ENCODE measurements around the gene KIF2A.

Gene KIF2A

DNA sequence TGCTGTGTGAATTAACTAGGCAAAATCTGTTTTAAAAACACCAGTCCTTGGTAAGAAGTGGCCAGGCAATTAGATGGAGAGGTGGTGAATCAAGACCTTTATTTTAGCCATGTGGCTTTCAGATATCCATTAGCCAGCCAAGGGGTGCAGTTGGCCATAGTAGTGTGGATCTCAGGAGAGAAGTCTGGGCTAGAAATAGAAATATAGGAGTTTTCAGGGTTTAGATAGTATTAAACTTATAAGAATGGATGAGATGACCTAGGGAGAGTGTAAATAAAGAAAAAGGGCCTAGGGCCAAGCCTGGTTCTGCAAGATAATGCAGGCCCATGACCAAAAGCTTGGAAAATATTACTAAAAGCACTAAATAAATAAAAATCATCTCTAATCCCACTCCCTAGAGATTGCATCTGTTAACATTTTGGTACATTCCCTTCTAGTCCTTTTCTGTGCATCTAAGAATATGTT is 40.3 kb upstream of the KIF2A start:
- Histone ChIP-seq H3K4me1 (ENCODE audit: insufficient read depth, low read length) (no peaks in the 10 kb centered on the region), H3K36me3 (ENCODE audit: insufficient read depth, low read length) (no peaks in the 10 kb centered on the region), H4K20me1 (ENCODE audit: insufficient read depth, low read length) (no peaks in the 10 kb centered on the region), H3K27me3 (ENCODE audit: insufficient read depth, low read length, poor library complexity) (no peaks in the 10 kb centered on the region), H3K79me2 (ENCODE audit: insufficient read depth, low read length) (no peaks in the 10 kb centered on the region), H3K9me3 (ENCODE audit: insufficient read depth, low read length, severe bottlenecking) (no peaks in the 10 kb centered on the region), H3K9ac (ENCODE audit: low read depth, low read length) (no peak overlapping the region), H3K4me2 (ENCODE audit: insufficient read depth, low read length) (no peak overlapping the region), H2AFZ (ENCODE audit: low read depth, low read length) (no peak overlapping the region), H3K27ac (ENCODE audit: low read length) (no peak overlapping the region), H3K4me3 (ENCODE audit: low read depth in 1 of 2, low read length in 2 of 2) (no peak overlapping the region)
- DNase-seq (no peak), ATAC-seq (ENCODE audit: insufficient read depth, low read depth) (no peak)
- TF ChIP-seq, protein P1, sequence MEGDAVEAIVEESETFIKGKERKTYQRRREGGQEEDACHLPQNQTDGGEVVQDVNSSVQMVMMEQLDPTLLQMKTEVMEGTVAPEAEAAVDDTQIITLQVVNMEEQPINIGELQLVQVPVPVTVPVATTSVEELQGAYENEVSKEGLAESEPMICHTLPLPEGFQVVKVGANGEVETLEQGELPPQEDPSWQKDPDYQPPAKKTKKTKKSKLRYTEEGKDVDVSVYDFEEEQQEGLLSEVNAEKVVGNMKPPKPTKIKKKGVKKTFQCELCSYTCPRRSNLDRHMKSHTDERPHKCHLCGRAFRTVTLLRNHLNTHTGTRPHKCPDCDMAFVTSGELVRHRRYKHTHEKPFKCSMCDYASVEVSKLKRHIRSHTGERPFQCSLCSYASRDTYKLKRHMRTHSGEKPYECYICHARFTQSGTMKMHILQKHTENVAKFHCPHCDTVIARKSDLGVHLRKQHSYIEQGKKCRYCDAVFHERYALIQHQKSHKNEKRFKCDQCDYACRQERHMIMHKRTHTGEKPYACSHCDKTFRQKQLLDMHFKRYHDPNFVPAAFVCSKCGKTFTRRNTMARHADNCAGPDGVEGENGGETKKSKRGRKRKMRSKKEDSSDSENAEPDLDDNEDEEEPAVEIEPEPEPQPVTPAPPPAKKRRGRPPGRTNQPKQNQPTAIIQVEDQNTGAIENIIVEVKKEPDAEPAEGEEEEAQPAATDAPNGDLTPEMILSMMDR (IDR thresholded peaks at IDR 0.05; ENCODE audit: borderline replicate concordance, extremely low read depth, low read length, poor library complexity, severe bottlenecking) = no peak
- TF ChIP-seq EZH2 (IDR thresholded peaks at IDR 0.05; ENCODE audit: borderline replicate concordance, low read depth, low read length, severe bottlenecking) = no peak

DNA sequence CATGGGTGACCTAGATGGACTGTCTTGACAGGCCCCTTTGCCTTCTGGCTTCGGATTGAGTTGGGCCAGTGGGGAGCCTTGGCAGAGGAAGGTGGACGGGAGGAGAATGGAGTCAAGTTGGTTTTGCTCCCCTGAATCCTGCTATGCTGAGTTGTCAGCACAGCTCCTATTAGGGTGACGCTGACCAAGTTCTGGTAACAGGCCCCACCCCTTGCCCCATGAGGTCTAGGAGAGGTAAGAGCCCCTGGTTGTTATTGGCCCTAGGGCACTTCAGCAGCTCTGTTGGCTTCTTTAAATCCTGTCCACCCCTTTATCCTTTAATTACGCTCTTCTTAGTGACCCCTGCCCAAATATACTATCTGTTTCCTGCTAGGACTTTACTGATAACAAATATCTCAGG is 39.4 kb upstream of the KIF2A start:
- TF ChIP-seq EZH2 (IDR thresholded peaks at IDR 0.05; ENCODE audit: borderline replicate concordance, low read depth, low read length, severe bottlenecking) = no peak
- TF ChIP-seq, protein P1 (IDR thresholded peaks at IDR 0.05; ENCODE audit: borderline replicate concordance, extremely low read depth, low read length, poor library complexity, severe bottlenecking) = no peak
- Histone ChIP-seq H2AFZ (ENCODE audit: low read depth, low read length) (no peak overlapping the region), H4K20me1 (ENCODE audit: insufficient read depth, low read length) (no peaks in the 10 kb centered on the region), H3K27ac (ENCODE audit: low read length) (no peak overlapping the region), H3K9ac (ENCODE audit: low read depth, low read length) (no peak overlapping the region), H3K79me2 (ENCODE audit: insufficient read depth, low read length) (no peaks in the 10 kb centered on the region), H3K4me3 (ENCODE audit: low read depth in 1 of 2, low read length in 2 of 2) (no peak overlapping the region), H3K36me3 (ENCODE audit: insufficient read depth, low read length) (no peaks in the 10 kb centered on the region), H3K4me2 (ENCODE audit: insufficient read depth, low read length) (no peak overlapping the region), H3K4me1 (ENCODE audit: insufficient read depth, low read length) (no peaks in the 10 kb centered on the region), H3K9me3 (ENCODE audit: insufficient read depth, low read length, severe bottlenecking) (no peaks in the 10 kb centered on the region), H3K27me3 (ENCODE audit: insufficient read depth, low read length, poor library complexity) (no peaks in the 10 kb centered on the region)
- ATAC-seq (ENCODE audit: insufficient read depth, low read depth) (no peak), DNase-seq (no peak)

DNA sequence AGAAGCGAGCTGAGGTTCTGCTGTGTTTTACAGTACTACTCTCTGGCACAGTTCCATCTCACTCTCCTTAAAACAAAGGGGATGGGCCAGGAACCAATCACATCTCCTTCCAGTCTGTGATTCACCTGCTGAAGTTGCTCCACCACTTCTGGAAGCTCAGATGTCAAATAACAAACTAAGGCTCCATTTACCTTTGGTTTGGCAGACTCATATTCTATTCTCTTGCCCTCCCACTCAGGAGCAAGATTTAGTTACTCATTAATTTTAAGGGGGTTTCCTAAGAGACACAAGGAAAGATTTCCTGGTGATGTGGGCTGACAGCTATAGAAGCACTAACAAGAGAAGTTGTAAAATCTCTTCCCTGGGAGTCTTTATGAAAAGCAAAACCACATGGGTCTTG is 37.8 kb upstream of the KIF2A start:
- H3K4me2 ChIP-seq (ENCODE audit: insufficient read depth, low read length) = no peak overlapping the region
- H3K9ac ChIP-seq (ENCODE audit: low read depth, low read length) = no peak overlapping the region
- H3K4me3 ChIP-seq (ENCODE audit: low read depth in 1 of 2, low read length in 2 of 2) = no peak overlapping the region
- no peaks in the 10 kb centered on the region for H3K27me3 ChIP-seq (ENCODE audit: insufficient read depth, low read length, poor library complexity)
- no peaks in the 10 kb centered on the region for H4K20me1 ChIP-seq (ENCODE audit: insufficient read depth, low read length)
- no peak overlapping the region for H3K27ac ChIP-seq (ENCODE audit: low read length)
- DNase-seq = no peak
- TF ChIP-seq, protein P1 (IDR thresholded peaks at IDR 0.05; ENCODE audit: borderline replicate concordance, extremely low read depth, low read length, poor library complexity, severe bottlenecking) = no peak
- TF ChIP-seq EZH2 (IDR thresholded peaks at IDR 0.05; ENCODE audit: borderline replicate concordance, low read depth, low read length, severe bottlenecking) = no peak
- no peak for ATAC-seq (ENCODE audit: insufficient read depth, low read depth)
- H3K9me3 ChIP-seq (ENCODE audit: insufficient read depth, low read length, severe bottlenecking) = no peaks in the 10 kb centered on the region
- no peaks in the 10 kb centered on the region for H3K4me1 ChIP-seq (ENCODE audit: insufficient read depth, low read length)
- H3K79me2 ChIP-seq (ENCODE audit: insufficient read depth, low read length) = no peaks in the 10 kb centered on the region
- H3K36me3 ChIP-seq (ENCODE audit: insufficient read depth, low read length) = no peaks in the 10 kb centered on the region
- H2AFZ ChIP-seq (ENCODE audit: low read depth, low read length) = no peak overlapping the region

DNA sequence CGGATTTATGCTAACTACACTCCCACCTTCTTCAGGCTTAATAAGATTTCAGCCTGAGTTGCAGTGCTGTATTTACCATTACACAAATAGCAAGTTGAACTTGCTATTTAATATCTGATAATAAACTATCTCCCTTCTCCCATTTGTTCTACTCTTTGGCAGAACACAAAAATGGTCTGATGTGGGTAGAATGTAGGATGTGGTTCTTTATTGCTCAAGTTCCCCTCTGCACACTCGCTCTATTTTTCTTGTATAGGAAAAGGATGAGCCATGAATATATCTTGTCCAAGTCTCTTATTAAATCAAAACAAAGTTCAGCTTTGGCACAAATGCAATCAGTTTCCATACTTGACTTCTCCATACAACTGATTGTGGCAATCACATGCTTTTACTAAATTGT is 37.2 kb upstream of the KIF2A start:
- no peak for TF ChIP-seq EZH2 (IDR thresholded peaks at IDR 0.05; ENCODE audit: borderline replicate concordance, low read depth, low read length, severe bottlenecking)
- TF ChIP-seq, protein P1 (IDR thresholded peaks at IDR 0.05; ENCODE audit: borderline replicate concordance, extremely low read depth, low read length, poor library complexity, severe bottlenecking) = no peak
- Histone ChIP-seq H3K4me2 (ENCODE audit: insufficient read depth, low read length) (no peak overlapping the region), H3K27ac (ENCODE audit: low read length) (no peak overlapping the region), H4K20me1 (ENCODE audit: insufficient read depth, low read length) (no peaks in the 10 kb centered on the region), H3K79me2 (ENCODE audit: insufficient read depth, low read length) (no peaks in the 10 kb centered on the region), H3K36me3 (ENCODE audit: insufficient read depth, low read length) (no peaks in the 10 kb centered on the region), H3K9me3 (ENCODE audit: insufficient read depth, low read length, severe bottlenecking) (no peaks in the 10 kb centered on the region), H3K27me3 (ENCODE audit: insufficient read depth, low read length, poor library complexity) (no peaks in the 10 kb centered on the region), H2AFZ (ENCODE audit: low read depth, low read length) (no peak overlapping the region), H3K4me3 (ENCODE audit: low read depth in 1 of 2, low read length in 2 of 2) (no peak overlapping the region), H3K9ac (ENCODE audit: low read depth, low read length) (no peak overlapping the region), H3K4me1 (ENCODE audit: insufficient read depth, low read length) (no peaks in the 10 kb centered on the region)
- DNase-seq = no peak
- ATAC-seq (ENCODE audit: insufficient read depth, low read depth) = peak; percentile 47; the same call in 2 of the 3 replicates
